NCI-H2227 (cell line): ENCODE results near the gene IKZF3.
"Not testable (repeated sequence)": the region's sequence is repeated elsewhere in the genome, so short reads cannot be mapped to it uniquely, and the experiment has no call there.

Source experiments
- DNase-seq: peaks from one replicate; lab custom pipeline; 2025; ENCODE audit not compliant: unreplicated experiment; lab: John Stamatoyannopoulos, UW

The IKZF3 gene

DNA sequence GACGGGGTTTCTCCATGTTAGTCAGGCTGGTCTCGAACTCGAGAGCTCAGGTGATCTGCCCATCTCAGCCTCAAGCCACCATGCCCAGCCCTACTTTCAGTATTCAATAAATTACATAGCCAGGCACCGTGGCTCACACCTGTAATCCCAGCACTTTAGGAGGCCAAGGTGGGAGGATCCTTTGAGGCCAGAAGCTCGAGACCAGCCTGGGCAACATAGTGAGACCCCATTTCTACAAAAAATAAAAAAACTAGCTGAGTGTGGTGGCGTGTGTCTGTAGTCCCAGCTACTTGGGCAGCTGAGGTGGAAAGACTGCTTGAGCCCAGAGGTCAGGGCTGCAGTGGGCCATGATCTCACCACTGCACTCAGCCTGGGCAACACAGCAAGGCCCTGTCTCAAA lies 142.0 kb downstream of the IKZF3 start:
- no peak for DNase-seq

DNA sequence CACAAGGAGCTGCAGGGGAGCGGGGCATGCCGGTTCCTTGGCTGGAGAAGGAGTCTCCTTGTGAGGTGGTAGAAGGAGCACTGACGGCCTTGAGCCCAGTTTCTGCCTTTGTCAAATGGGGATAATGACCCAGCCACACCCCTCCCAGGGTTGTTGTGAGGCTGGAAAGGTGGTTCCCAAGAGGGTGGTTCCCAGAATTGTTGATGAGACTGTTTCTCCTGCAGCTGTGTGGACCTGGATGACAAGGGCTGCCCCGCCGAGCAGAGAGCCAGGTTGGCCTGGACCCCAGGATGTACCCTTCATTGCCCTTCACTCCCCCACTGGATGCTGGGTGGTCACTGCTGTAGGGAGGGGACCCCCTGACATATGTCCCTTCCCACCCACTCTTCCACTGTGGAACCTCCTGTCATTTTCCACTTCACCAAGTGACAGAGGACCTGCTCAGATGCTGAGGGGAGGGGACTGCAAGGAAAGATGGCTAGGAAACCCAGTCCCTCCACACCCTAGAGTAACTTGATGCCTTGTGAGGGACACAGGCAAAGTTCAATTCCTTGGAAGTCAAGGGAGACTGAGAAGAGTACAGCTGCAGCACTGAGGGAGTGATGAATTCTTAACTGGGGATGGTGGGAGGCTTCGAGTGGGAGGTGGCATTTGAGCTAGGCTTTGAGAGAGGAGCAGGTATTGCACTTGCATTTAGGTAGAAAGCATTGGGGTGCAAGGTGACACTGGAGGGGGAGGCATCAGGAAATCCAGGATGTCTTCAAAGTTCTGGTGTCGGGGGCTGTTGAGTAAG lies 144.4 kb downstream of the IKZF3 start:
- DNase-seq: no peak

DNA sequence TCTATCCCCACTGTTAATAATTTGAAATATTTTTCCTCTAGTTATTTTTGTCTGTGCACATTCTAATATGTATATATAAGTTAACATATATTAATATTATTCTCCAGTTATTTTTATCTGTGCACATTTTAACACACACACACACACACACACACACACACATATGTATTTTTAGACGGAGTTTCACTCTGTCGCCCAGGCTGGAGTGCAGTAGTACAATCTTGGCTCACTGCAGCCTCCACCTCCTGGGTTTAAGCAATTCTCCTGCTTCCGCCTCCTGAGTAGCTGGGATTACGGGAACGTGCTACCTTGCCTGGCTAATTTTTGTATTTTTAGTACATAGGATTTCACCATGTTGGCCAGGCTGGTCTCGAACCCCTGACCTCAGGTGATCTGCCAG lies 146.5 kb downstream of the IKZF3 start:
- DNase-seq: no peak

DNA sequence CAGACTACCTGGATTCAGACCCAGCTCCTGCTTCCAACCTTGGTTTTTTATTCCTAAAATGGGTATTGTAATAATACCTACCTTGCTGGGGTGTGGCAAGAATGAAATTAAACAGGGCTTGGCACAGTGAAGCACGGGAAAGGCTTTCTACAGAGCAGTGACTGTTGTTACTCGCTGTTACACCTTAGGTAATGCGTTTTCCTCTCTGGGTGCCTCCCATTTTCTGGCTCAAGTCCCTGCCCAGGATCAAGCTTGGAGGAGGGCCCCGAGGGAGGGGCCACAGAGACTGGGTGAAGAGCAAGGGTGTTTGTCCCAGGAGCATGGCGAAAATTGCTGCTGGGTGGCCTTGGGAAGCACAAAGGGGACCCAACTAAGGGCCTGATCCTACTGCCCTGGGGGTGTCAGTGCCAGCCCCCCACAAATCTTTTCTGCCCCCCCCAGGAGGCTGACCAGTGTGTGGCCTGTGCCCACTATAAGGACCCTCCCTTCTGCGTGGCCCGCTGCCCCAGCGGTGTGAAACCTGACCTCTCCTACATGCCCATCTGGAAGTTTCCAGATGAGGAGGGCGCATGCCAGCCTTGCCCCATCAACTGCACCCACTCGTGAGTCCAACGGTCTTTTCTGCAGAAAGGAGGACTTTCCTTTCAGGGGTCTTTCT lies 147.1 kb downstream of the IKZF3 start:
- DNase-seq: no peak

DNA sequence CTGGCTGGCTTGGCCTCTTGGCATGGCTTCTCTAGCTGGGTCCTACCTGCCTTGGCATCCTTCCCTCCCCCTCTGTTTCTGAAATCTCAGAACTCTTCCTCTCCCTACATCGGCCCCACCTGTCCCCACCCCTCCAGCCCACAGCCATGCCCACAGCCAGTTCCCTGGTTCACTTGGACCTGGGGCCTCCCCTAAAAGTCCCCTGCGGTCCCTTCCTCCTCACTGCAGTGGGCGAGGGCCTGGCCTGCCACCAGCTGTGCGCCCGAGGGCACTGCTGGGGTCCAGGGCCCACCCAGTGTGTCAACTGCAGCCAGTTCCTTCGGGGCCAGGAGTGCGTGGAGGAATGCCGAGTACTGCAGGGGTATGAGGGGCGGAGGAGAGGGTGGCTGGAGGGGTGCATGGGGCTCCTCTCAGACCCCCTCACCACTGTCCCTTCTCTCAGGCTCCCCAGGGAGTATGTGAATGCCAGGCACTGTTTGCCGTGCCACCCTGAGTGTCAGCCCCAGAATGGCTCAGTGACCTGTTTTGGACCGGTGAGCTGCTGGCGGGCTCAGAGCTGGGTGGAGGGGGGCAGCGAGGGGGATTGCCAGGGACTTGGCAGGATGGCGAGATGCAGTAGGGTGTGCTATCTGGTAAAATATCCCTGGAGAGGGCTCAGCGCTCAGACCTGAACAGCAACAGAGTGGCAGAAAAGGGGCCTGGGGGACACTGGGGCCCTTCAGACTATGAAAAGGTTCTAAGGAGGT lies 147.9 kb downstream of the IKZF3 start:
- DNase-seq: no peak

DNA sequence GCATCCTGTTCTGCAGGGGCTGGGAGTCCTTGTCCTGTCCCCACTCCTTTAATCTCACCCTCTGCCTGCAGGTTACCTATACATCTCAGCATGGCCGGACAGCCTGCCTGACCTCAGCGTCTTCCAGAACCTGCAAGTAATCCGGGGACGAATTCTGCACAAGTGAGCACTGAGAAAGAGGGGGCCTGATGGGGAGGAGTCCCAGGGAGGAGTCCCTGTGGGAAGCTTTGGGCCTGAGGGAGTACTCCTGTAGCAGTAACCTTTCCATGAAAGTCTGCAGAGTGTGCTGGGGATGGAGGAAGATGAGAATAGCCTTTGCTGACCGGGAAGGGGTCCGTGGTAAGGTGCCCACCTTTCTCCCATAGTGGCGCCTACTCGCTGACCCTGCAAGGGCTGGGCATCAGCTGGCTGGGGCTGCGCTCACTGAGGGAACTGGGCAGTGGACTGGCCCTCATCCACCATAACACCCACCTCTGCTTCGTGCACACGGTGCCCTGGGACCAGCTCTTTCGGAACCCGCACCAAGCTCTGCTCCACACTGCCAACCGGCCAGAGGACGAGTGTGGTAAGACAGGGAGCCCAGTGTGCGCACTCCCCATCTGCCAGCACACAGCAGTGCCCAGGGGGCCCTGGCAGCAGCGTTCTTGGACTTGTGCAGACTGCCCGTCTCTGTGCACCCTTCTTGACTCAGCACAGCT lies 148.6 kb downstream of the IKZF3 start:
- DNase-seq: no peak

DNA sequence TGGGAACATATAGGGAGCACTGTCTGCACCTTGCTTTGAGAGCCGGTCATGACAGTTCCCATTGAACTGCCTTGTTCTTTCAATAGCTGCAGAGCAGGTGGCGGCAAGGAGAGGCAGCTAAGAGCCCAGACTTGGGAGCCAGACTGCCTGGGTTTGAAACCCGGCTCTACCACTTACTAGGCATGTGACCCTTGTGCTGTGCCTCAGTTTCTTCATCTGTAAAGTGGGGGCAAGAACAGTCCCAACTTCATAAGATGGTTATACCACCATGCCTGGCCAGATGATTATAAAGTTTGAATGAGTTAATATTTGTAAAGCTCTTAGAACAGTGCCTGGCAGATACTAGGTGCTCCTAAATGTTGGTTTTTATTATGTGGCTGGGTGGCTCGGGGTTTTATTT lies 149.9 kb downstream of the IKZF3 start:
- no peak for DNase-seq

DNA sequence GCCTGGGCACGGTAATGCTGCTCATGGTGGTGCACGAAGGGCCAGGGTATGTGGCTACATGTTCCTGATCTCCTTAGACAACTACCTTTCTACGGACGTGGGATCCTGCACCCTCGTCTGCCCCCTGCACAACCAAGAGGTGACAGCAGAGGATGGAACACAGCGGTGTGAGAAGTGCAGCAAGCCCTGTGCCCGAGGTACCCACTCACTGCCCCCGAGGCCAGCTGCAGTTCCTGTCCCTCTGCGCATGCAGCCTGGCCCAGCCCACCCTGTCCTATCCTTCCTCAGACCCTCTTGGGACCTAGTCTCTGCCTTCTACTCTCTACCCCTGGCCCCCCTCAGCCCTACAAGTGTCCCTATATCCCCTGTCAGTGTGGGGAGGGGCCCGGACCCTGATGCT lies 152.3 kb downstream of the IKZF3 start:
- DNase-seq: no peak

DNA sequence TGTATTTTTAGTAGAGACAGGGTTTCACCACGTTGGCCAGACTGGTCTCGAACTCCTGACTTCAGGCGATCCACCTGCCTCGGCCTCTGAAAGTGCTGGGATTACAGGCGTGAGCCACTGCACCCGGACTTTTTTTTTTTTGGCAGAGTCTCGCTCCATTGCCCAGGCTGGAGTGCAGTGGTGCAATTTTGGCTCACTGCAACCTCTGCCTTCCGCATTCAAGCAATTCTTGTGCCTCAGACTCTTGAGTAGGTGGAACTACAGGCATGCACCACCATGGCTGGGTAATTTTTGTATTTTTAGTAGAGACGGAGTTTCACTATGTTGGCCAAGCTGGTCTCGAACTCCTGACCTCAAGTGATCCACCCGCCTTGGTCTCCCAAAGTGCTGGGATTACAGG lies 153.0 kb downstream of the IKZF3 start:
- DNase-seq: not testable (repeated sequence)

DNA sequence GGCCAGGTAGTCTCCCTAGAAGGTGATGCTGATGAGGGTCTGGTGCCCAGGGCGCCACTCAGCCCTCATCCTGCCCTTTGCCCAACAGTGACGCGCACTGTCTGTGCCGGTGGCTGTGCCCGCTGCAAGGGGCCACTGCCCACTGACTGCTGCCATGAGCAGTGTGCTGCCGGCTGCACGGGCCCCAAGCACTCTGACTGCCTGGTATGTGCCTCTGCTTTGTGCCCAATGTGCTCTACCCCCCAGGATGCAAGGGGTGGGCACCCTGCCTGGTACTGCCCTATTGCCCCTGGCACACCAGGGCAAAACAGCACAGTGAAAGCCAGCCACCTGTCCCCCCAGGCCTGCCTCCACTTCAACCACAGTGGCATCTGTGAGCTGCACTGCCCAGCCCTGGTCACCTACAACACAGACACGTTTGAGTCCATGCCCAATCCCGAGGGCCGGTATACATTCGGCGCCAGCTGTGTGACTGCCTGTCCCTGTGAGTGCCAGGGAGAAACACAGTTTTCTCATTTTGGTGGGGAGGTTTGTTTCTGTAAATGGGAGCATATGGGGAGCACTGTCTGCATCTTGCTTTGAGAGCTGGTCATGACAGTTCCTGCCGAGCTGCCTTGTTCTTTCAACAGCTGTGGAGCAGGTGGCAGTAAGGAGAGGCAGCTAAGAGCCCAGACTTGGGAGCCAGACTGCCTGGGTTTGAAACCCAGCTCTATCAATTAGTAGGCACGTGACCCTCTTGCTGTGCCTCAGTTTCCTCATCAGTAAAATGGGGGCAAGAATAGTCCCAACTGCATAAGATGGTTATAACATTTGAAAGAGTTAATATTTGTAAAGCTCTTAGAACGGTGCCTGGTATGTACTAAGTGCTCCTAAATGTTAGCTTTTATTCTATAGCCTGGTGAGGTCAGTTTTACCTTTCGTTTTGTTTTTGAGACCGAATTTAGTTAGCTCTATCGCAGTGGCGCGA lies 153.8 kb downstream of the IKZF3 start:
- DNase-seq: no peak

DNA sequence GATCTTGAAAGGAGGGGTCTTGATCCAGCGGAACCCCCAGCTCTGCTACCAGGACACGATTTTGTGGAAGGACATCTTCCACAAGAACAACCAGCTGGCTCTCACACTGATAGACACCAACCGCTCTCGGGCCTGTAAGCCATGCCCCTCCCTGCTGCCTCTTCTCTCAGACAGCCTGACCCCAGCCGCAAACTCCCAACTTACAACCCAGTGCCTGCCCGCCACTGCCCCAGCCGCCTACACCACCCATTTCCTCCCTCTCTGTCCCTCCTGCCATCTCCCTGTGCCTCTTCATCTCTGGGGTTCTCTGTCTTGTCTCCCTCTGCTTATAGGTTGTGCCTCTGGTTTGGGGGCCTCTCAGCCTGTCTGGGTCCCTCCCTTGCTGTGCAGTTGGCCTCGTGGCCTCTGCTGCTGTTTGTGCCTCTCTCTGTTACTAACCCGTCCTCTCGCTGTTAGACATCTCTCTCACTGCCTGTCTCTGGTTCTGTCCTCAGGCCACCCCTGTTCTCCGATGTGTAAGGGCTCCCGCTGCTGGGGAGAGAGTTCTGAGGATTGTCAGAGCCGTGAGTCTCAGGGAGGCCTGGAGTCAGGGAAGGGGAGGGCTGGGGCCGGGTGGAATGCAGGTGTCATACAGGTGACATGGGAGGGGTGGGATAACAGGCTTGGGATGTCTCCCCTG lies 154.7 kb downstream of the IKZF3 start:
- DNase-seq: no peak
